Peyer's patch (tissue), 4 donors: Measurements from ENCODE around the gene JPH3. TPM values are rescaled to one million over a fixed set of nuclear protein-coding genes. Genes with fewer than 3 reads are reported as not detected.
A peak's percentile ranks its signal among the peaks of the same experiment; 100 is the strongest.

Experiments used
- DNase-seq, 3 donors: peaks; one replicate each; pipeline ENCODE4 v3.0.0-alpha.2; 2017 to 2019
- H3K27ac ChIP-seq, 4 donors: fragments of 200-600 bp; sonication (generic); one replicate each; pipeline ENCODE4 v1.5.1; 2016 to 2019
- H3K27me3 ChIP-seq, 2 donors: fragments of 200-600 bp; sonication (generic); one replicate each; pipeline ENCODE4 v1.5.1; 2019
- H3K36me3 ChIP-seq, 3 donors: fragments of 200-600 bp; sonication (generic); one replicate each; pipeline ENCODE4 v1.5.1; 2016 to 2019
- H3K4me1 ChIP-seq, 4 donors: fragments of 200-600 bp; sonication (generic); one replicate each; pipeline ENCODE4 v1.5.1; 2016 to 2019
- H3K4me3 ChIP-seq, 4 donors: fragments of 200-600 bp; sonication (generic); 1 replicate in 3 of 4; 2 replicates in 1 of 4; pipeline ENCODE4 v1.5.1; 2016 to 2019; ENCODE audit warnings: mild to moderate bottlenecking in 1 of 4
- H3K9me3 ChIP-seq, 4 donors: fragments of 200-600 bp; sonication (generic); one replicate each; pipeline ENCODE4 v1.5.1; 2016 to 2019; ENCODE audit warnings: mild to moderate bottlenecking in 1 of 4
- POLR2A ChIP-seq, 2 donors: fragments of 450-650 bp; IDR thresholded peaks; one replicate each; pipeline ENCODE4 v1.5.1; 2017; ENCODE audit warnings: antibody characterized with exemption in 2 of 2, mild to moderate bottlenecking in 2 of 2, moderate library complexity in 2 of 2
- total RNA-seq, 4 donors: library from RNA; depleted of rRNA; stranded (reverse); fragments of >200 nt; gene quantifications; one replicate each; pipeline ENCODE4 v1.1.0, GENCODE V29; 2016
- TF ChIP-seq, protein P1 (sequence below), 6 experiments: fragments of 450-650 bp in 4 of 6; fragments of 200-600 bp in 2 of 6; sonication (generic) in 1 of 6; IDR thresholded peaks; one replicate each; pipeline ENCODE4 v1.5.1; 2017 to 2019; ENCODE audit warnings: antibody characterized with exemption in 6 of 6, mild to moderate bottlenecking in 3 of 6, moderate library complexity in 1 of 6

JPH3 gene
- total RNA-seq, 4 donors from 2014 or later, result 0.13 to 0.57 TPM; not detected in 2

DNA sequence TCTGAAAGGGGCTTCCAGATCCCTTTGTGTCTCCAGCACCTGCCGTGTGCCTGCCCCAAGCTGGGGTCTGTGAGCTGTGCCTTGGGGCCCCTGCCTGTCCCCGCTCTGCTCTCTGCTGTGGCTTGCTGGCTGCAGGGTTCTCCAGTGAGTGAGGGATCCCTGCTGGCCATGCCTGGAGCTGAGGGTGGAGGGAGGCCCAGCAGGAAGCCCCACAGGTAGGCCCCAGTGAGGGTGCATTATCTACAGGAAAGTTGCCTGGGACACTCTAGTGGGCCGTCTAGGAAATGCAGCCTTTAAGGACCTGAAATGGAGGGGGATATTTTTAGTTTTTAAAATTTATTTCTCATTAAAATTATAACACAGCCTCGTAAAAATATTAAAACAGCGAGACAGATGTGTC lies 50.9 kb downstream of the JPH3 start:
- Histone ChIP-seq H3K27ac (no peak overlapping the region), H3K4me3 (no peak overlapping the region), H3K4me1 (no peaks in the 10 kb centered on the region), H3K27me3 (no peaks in the 10 kb centered on the region), H3K36me3 (no peaks in the 10 kb centered on the region), H3K9me3 (peaks cover 0 to 4% (median 2%) of the 10 kb centered on the region in 4 donors)
- DNase-seq, result no peak
- no peak for TF ChIP-seq POLR2A (IDR thresholded peaks at IDR 0.05)
- TF ChIP-seq, protein P1, sequence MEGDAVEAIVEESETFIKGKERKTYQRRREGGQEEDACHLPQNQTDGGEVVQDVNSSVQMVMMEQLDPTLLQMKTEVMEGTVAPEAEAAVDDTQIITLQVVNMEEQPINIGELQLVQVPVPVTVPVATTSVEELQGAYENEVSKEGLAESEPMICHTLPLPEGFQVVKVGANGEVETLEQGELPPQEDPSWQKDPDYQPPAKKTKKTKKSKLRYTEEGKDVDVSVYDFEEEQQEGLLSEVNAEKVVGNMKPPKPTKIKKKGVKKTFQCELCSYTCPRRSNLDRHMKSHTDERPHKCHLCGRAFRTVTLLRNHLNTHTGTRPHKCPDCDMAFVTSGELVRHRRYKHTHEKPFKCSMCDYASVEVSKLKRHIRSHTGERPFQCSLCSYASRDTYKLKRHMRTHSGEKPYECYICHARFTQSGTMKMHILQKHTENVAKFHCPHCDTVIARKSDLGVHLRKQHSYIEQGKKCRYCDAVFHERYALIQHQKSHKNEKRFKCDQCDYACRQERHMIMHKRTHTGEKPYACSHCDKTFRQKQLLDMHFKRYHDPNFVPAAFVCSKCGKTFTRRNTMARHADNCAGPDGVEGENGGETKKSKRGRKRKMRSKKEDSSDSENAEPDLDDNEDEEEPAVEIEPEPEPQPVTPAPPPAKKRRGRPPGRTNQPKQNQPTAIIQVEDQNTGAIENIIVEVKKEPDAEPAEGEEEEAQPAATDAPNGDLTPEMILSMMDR (IDR thresholded peaks at IDR 0.05), result peak in 3 of 6 experiments; percentile 4 to 24 (median 13)

DNA sequence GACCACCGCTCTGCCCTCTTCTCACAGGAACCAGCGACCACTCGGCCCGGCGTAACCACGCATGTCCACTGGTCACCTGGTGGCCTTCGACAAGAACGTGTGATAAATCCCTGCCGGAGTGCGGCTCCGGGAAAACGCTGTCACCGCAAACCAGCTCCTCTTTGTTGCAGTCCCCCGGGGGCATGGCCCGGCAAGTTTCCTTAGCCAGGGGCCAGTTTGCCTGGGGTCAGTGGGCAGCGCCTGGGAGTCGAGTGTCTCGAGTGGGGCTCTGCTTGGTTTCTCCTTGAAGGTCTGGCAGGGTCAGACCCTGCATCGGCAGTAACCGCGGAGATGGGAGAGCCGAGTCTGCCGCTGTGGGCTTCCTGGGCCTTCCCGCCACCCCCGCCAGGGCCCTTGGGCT lies 52.5 kb downstream of the JPH3 start:
- Histone ChIP-seq H3K4me1 (no peaks in the 10 kb centered on the region), H3K4me3 (no peak overlapping the region), H3K9me3 (peaks cover 0 to 4% (median 2%) of the 10 kb centered on the region in 4 donors), H3K27ac (no peak overlapping the region), H3K27me3 (no peaks in the 10 kb centered on the region), H3K36me3 (no peaks in the 10 kb centered on the region)
- TF ChIP-seq, protein P1 (IDR thresholded peaks at IDR 0.05), result no peak
- TF ChIP-seq POLR2A (IDR thresholded peaks at IDR 0.05), result no peak
- no peak for DNase-seq

DNA sequence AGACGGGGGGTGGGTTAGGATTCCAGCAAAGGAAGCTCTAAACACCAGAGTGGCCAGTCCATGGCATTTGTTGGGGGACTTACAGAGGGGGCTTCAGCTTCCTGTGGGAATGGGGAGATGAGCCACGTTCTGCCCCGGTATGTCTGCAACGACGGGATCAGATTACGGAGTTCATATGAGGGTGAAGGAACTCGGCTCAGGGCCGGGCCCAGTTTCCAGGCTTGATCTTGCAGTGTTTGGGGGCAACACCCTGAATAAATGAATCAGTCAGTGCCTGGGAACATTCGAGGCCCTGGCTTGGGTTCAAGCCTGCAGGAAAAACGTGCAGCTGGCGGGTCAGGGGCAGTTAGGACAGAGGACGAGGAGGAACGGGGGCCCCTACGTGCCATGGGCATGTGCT lies 54.0 kb downstream of the JPH3 start:
- no peaks in the 10 kb centered on the region for H3K36me3 ChIP-seq
- H3K4me3 ChIP-seq, result no peak overlapping the region
- no peak overlapping the region for H3K27ac ChIP-seq
- H3K9me3 ChIP-seq, result peaks cover 0 to 4% (median 2%) of the 10 kb centered on the region in 4 donors
- DNase-seq, result no peak
- H3K4me1 ChIP-seq, result no peaks in the 10 kb centered on the region
- H3K27me3 ChIP-seq, result no peaks in the 10 kb centered on the region
- TF ChIP-seq, protein P1 (IDR thresholded peaks at IDR 0.05), result no peak
- no peak for TF ChIP-seq POLR2A (IDR thresholded peaks at IDR 0.05)

DNA sequence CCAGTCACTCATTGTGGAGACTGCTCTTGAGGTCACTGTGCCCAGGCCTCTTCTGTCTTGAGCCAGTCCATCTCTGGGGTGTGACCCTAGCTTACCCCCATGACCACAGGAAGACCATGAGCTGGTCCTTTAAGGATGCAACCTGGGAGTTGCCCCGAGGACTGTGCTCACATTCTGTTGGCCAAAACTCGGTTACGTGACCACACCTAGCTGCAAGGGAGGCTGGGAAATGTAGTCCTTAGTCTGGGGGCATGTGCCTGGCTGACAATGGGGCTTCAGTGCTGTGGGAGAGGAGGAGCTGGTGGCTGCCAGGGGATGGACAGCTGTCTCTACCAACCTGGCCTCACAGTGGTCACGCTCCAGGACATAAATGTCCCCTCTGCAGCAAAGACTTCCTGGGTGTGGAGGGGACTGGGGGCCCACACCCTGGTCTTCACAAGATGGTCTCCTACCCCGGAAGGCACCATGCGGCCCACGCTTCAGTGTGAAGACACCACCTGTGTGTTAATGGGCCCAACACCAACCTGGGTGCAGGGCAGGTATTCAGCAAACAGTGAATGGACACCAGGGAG lies 55.4 kb downstream of the JPH3 start:
- no peak overlapping the region for H3K27ac ChIP-seq
- no peaks in the 10 kb centered on the region for H3K4me1 ChIP-seq
- no peak for TF ChIP-seq POLR2A (IDR thresholded peaks at IDR 0.05)
- TF ChIP-seq, protein P1 (IDR thresholded peaks at IDR 0.05), result no peak
- no peaks in the 10 kb centered on the region for H3K36me3 ChIP-seq
- no peaks in the 10 kb centered on the region for H3K27me3 ChIP-seq
- no peak overlapping the region for H3K4me3 ChIP-seq
- DNase-seq, result no peak
- H3K9me3 ChIP-seq, result peaks cover 0 to 4% (median 2%) of the 10 kb centered on the region in 4 donors

DNA sequence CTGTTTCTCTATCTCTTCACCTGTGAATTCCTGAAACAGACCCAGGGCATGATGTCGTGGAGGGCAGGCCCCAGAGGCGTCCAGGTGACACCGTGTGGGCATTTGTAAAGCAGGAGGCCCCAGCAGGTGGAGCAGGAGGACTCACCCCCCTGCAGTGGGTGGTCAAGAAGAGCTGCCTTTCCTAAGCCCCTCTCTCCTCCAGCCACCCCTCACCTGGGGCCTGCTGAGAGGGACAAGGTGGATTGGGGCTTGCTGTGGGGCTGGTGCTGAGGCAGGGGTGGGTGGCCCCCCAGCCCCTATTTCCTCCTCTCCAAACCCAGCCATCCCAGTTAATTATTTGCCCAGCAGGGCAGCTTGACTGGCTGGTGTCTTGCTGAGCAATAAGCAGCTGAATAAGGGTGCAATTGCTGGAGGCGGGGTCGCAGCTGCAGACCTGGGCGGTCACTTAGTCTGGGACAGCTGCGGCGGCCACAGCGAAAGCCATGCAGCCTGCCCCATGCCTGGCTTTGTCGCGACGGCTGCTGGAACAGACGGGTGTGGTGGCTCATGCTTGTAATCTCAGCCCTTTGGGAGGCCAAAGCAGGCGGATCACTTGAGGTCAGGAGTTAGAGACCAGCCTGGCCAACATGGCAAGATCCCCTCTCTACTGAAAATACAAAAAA lies 56.4 kb downstream of the JPH3 start:
- Histone ChIP-seq H3K27ac (no peak overlapping the region), H3K9me3 (peaks cover 0 to 4% (median 2%) of the 10 kb centered on the region in 4 donors), H3K4me1 (no peaks in the 10 kb centered on the region), H3K36me3 (no peaks in the 10 kb centered on the region), H3K4me3 (no peak overlapping the region), H3K27me3 (no peaks in the 10 kb centered on the region)
- DNase-seq, result no peak
- no peak for TF ChIP-seq POLR2A (IDR thresholded peaks at IDR 0.05)
- TF ChIP-seq, protein P1 (IDR thresholded peaks at IDR 0.05), result no peak
